Naive B cell (primary cell): ENCODE measurements around the gene NPR3. TPM values are rescaled to one million over a fixed set of nuclear protein-coding genes. Genes with fewer than 3 reads are reported as not detected.
A peak's percentile ranks its signal among the peaks of the same experiment; 100 is the strongest.

Experiments
- ATAC-seq, 2 donors: fragments of 150-1000 bp; cut with Tn5 transposase; 2 replicates each; pipeline ENCODE4 v1.10.0; 2021; ENCODE audit warnings: low read depth in 2 of 2, mild to moderate bottlenecking in 2 of 2, moderate library complexity in 2 of 2
- DNase-seq: peaks from one replicate; pipeline ENCODE4 v3.0.0; 2022
- H3K27ac Mint-ChIP-seq, 6 donors: one replicate each; pipeline ENCODE4 v1.8.0; 2020 to 2022; ENCODE audit warnings: mild to moderate bottlenecking in 6 of 6, mixed read lengths in 6 of 6, moderate library complexity in 5 of 6, inconsistent platforms in 2 of 6
- H3K27me3 Mint-ChIP-seq, 3 donors: one replicate each; pipeline ENCODE4 v1.8.0; 2021 to 2022; ENCODE audit warnings: mixed read lengths in 3 of 3, mild to moderate bottlenecking in 1 of 3
- H3K36me3 Mint-ChIP-seq, 2 donors: one replicate each; pipeline ENCODE4 v1.8.0; 2020 to 2022; ENCODE audit warnings: mixed read lengths in 2 of 2, inconsistent platforms in 1 of 2, mild to moderate bottlenecking in 1 of 2
- H3K4me1 Mint-ChIP-seq, 3 donors: one replicate each; pipeline ENCODE4 v1.8.0; 2020 to 2022; ENCODE audit warnings: mixed read lengths in 3 of 3, inconsistent platforms in 1 of 3, mild to moderate bottlenecking in 1 of 3, moderate library complexity in 1 of 3
- H3K4me3 Mint-ChIP-seq, 8 donors: one replicate each; pipeline ENCODE4 v1.8.0; 2020 to 2022; ENCODE audit warnings: mild to moderate bottlenecking in 8 of 8, mixed read lengths in 8 of 8, moderate library complexity in 8 of 8, inconsistent platforms in 2 of 8
- H3K9me3 Mint-ChIP-seq, 7 donors: one replicate each; pipeline ENCODE4 v1.8.0; 2020 to 2022; ENCODE audit warnings: mixed read lengths in 7 of 7, mild to moderate bottlenecking in 5 of 7, inconsistent platforms in 2 of 7, moderate library complexity in 1 of 7
- polyA plus RNA-seq, 6 donors: library from polyadenylated mRNA; unstranded; fragments of 300-500 nt; fragmentation: Illumina TruSeq; gene quantifications; one replicate each; pipeline ENCODE4 v1.2.3, GENCODE V29; 2021; ENCODE audit warnings: low read depth in 6 of 6

NPR3 gene, protein sequence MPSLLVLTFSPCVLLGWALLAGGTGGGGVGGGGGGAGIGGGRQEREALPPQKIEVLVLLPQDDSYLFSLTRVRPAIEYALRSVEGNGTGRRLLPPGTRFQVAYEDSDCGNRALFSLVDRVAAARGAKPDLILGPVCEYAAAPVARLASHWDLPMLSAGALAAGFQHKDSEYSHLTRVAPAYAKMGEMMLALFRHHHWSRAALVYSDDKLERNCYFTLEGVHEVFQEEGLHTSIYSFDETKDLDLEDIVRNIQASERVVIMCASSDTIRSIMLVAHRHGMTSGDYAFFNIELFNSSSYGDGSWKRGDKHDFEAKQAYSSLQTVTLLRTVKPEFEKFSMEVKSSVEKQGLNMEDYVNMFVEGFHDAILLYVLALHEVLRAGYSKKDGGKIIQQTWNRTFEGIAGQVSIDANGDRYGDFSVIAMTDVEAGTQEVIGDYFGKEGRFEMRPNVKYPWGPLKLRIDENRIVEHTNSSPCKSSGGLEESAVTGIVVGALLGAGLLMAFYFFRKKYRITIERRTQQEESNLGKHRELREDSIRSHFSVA
- polyA plus RNA-seq = not detected

DNA sequence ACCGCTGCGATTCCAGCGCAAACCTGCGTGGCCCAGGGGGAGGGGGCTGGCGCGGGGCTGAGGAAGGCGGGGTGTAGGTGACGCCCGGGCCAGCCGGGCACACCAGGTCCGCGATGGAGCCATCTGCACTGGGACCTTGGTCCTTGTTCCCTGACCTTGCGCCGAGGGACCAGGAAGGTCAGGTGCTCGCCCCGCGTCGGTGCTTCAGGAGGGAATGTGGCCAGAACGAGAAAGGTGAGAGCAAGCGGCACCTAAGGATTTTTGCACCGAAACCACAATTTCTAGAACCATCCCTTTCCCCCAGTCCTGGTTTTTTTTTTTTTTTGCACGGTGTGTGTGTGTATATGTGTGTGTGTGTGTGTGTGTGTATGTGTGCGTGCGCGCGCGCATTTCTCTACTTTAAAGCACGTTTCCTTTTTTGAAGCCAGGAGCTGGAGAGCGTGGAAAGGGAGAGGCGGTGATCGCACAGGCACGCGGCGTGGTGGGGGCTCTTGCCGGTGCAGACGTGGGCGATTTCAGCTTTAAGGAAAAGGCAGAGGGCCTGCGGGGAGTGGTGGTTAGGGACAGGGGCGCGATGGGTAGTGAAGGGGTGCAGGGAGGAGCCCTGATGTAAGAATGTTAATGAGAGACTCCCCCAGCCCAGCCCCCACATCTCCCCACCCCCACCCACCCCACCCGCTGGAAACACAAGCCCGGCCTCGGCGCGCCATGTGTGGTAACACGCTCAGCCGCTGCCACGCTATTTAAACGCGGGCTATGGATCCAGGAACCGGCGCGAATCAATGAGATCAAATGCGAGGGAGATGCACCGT is at the start of gene NPR3:
Gene NPR3, plus strand, starts transcription at position 772 of the 812 bp plus-strand sequence. CDS start 456 bp downstream, outside the sequence.
- ATAC-seq (peak; percentile 14 to 24), DNase-seq (no peak)
- Mint-ChIP-seq H3K27ac (peak within 1 kb of the TSS in 3 of 6 donors; percentile 37 to 76 (median 68)), H3K27me3 (peaks cover 49 to 77% (median 69%) of the 10 kb centered on the region in 3 donors), H3K9me3 (peaks cover 0 to 1% (median 0%) of the 10 kb centered on the region in 7 donors), H3K36me3 (no peaks in the 10 kb centered on the region), H3K4me1 (peaks cover 16 to 42% (median 41%) of the 10 kb centered on the region in 3 donors), H3K4me3 (peak within 1 kb of the TSS; percentile 73 to 91 (median 88))

DNA sequence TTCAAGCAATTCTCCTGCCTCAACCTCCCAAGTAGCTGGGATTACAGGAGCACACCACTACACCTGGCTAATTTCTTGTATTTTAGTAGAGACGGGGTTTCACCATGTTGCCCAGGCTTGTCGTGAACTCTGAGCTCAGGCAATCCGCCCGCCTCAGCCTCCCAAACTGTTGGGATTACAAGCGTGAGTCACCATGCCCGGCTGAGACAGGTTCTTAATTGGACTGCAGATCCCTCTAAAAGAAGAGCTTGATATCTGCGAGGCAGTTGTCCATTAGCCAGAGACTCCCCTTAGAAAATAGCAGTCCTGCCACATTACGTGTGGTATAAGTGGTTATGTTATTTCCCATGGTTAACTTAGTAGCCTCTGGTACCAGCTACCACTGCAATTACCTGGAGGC is 46.6 kb upstream of the NPR3 start:
- Mint-ChIP-seq H3K27ac (no peak overlapping the region), H3K9me3 (peaks cover 12 to 82% (median 33%) of the 10 kb centered on the region in 7 donors), H3K4me3 (no peak overlapping the region), H3K36me3 (peaks cover 0 to 11% of the 10 kb centered on the region in 2 donors), H3K4me1 (no peaks in the 10 kb centered on the region), H3K27me3 (peaks cover 4 to 8% (median 6%) of the 10 kb centered on the region in 3 donors)
- DNase-seq (no peak), ATAC-seq (no peak)

DNA sequence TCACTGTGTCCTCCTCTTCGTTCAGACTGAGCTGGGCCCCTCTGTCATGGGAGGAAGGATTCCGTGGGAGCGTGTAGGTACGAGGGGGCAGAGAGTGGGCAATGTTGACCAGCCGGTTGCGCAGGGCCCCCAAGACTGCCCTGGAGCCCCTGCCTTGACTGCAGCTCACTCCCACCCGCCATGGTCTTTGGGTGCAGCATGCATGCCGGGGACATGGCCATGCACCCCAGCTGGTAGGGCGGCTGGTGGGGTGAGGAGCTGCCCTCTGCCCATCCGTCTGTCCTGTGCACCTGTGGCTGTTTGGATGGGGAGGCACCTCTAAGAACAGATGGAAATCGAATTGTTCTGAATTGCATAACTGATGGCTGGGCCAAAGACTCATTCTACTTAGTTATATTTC is 42.6 kb upstream of the NPR3 start:
- Mint-ChIP-seq H3K36me3 (peaks cover 7 to 14% of the 10 kb centered on the region in 2 donors), H3K27ac (no peak overlapping the region), H3K27me3 (peaks cover 4 to 7% (median 6%) of the 10 kb centered on the region in 3 donors), H3K4me3 (no peak overlapping the region), H3K4me1 (no peaks in the 10 kb centered on the region), H3K9me3 (peaks cover 17 to 71% (median 25%) of the 10 kb centered on the region in 7 donors)
- no peak for ATAC-seq
- DNase-seq = no peak

DNA sequence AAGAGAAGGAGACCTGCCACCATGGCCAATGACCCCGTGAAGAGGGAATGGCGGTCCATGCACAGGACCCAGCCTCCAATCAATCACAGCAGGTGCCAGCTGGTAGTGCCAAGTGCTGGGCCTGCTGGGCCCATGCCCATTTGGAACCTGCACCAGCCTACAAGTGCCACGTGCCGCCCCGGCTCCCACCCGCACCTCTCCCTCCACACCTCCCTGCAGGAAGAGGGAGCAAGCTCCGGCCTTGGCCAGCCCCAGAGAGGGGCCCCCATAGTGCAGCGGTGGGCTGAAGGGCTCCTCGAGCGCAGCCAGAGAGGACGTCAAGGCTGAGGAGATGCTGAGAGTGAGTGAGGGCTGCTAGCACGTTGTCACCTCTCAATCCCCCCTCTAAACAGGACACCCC is 37.8 kb upstream of the NPR3 start:
- ATAC-seq = no peak
- Mint-ChIP-seq H3K4me1 (no peaks in the 10 kb centered on the region), H3K4me3 (no peak overlapping the region), H3K27me3 (peaks cover 0 to 7% (median 7%) of the 10 kb centered on the region in 3 donors), H3K27ac (no peak overlapping the region), H3K36me3 (peaks cover 7 to 14% of the 10 kb centered on the region in 2 donors), H3K9me3 (peaks cover 10 to 41% (median 28%) of the 10 kb centered on the region in 7 donors)
- no peak for DNase-seq

DNA sequence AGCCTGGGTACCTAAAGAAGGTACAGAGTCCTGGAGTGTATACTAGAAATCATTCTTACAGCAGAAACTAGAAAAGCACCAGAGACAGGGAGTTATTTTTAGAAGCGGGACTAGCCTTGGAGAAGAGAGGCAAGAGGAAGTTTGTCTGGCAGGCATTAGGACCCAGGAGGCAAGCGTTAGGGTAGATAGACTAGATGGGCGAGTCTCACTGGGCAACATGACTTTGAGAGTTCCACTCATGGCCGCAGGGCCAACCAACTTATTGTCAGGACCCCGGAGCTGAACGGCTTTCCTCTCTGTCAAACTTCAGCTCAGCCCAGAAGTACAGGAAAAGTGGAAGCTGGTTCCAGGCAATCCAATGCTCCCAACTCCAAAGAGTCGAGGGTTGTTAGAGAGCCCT is 34.1 kb upstream of the NPR3 start:
- ATAC-seq = no peak
- Mint-ChIP-seq H3K27me3 (peaks cover 0 to 7% (median 0%) of the 10 kb centered on the region in 3 donors), H3K4me3 (no peak overlapping the region)

DNA sequence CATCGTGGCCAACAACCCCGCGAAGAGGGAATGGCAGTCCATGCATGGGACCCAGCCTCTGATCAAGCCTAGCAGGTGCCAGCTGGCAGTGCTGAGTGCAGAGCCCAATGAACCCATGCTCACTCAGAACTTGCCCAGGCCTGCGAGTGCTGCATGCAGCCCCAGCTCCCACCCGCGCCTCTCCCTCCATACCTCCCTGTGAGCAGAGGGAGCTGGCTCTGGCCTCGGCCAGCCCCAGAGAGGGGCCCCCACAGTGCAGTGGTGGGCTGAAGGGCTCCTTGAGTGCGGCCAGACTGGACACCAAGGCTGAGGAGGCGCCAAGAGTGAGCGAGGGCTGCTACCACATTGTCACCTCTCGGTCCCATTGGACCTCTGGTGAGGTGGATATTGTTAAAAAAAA is 32.6 kb upstream of the NPR3 start:
- Mint-ChIP-seq H3K27me3 (peaks cover 0 to 7% (median 0%) of the 10 kb centered on the region in 3 donors), H3K4me1 (no peaks in the 10 kb centered on the region), H3K36me3 (peaks cover 0 to 2% of the 10 kb centered on the region in 2 donors), H3K9me3 (peaks cover under 1 to 13% (median 6%) of the 10 kb centered on the region in 7 donors), H3K27ac (no peak overlapping the region), H3K4me3 (no peak overlapping the region)
- DNase-seq (no peak), ATAC-seq (no peak)

More for the DNA sequence above, 34.1 kb upstream of the NPR3 start:
- DNase-seq = no peak
- Mint-ChIP-seq H3K9me3 (peaks cover under 1 to 18% (median 15%) of the 10 kb centered on the region in 7 donors), H3K27ac (no peak overlapping the region), H3K36me3 (peaks cover 7 to 8% of the 10 kb centered on the region in 2 donors), H3K4me1 (no peaks in the 10 kb centered on the region)

DNA sequence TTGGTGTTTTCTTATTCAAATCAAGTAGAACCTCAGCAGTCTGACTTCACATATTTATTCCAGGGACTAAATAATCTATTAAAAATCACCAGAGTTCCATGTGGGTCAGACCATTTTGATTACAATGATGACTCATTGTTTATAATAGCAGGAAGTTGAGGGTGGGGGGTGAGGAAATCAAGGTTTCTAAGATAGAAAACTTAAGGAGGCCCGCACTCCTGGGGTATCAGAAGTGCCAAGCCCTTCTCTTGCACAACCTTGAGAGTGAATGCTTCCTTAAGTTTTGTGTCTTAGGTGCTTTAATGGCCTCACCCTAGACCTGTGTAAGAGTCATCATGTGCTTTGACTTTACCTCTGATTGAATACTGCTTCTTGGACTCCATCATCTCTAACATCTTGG is 31.9 kb upstream of the NPR3 start:
- H3K36me3 Mint-ChIP-seq = peaks cover 0 to 10% of the 10 kb centered on the region in 2 donors
- no peak overlapping the region for H3K27ac Mint-ChIP-seq
- peaks cover 8 to 21% (median 12%) of the 10 kb centered on the region in 7 donors for H3K9me3 Mint-ChIP-seq
- no peak for ATAC-seq
- H3K27me3 Mint-ChIP-seq = peaks cover 0 to 7% (median 0%) of the 10 kb centered on the region in 3 donors
- no peak for DNase-seq
- no peak overlapping the region for H3K4me3 Mint-ChIP-seq
- H3K4me1 Mint-ChIP-seq = no peaks in the 10 kb centered on the region

DNA sequence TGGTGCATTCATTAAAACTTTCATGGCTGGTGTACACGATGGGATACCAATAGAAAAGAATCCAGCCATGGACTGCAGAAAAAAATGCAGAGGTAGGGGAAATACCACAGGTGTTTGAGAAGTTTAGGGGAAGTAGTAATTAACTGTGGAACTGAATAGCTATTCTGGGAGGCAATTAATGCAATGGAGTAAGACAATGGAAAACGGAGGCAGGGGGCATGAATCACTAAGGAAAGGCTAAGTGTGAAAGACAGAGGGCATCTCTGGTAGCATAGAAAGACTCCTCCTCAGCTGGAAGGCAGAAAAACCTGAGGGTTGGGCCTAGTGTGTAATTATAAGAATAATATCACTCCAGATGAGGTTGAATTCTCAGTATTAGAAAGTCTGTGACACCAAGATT is 30.9 kb upstream of the NPR3 start:
- no peak for DNase-seq
- peaks cover 0 to 7% (median 0%) of the 10 kb centered on the region in 3 donors for H3K27me3 Mint-ChIP-seq
- H3K9me3 Mint-ChIP-seq = peaks cover 15 to 30% (median 18%) of the 10 kb centered on the region in 7 donors
- no peak overlapping the region for H3K4me3 Mint-ChIP-seq
- no peak for ATAC-seq
- no peaks in the 10 kb centered on the region for H3K4me1 Mint-ChIP-seq
- H3K27ac Mint-ChIP-seq = peak overlapping the region in 1 of 6 donors; percentile 67
- peaks cover 0 to 13% of the 10 kb centered on the region in 2 donors for H3K36me3 Mint-ChIP-seq

DNA sequence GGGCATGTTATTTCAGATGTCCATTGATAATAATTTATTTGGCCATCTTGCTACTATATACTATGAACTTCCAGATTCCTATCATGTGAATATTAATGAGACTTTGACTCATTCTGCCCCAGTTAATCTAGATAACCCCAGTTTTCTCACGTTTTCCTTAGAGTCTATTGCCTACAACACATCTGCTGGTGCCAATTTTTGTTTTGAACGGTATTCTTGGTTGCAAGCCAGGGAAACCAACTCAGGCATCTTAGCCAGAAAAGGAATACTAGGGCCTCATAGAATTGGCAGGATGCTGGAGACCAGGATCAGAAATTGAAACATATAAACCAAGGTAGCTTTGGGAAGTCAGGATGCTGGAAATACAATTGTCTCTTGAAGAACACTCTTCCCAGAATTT is 28.0 kb upstream of the NPR3 start:
- H3K27ac Mint-ChIP-seq = no peak overlapping the region
- no peak for ATAC-seq
- H3K4me1 Mint-ChIP-seq = no peaks in the 10 kb centered on the region
- H3K36me3 Mint-ChIP-seq = peaks cover 0 to 20% of the 10 kb centered on the region in 2 donors
- H3K9me3 Mint-ChIP-seq = peaks cover 17 to 41% (median 26%) of the 10 kb centered on the region in 7 donors
- no peaks in the 10 kb centered on the region for H3K27me3 Mint-ChIP-seq
- no peak for DNase-seq
- H3K4me3 Mint-ChIP-seq = no peak overlapping the region

DNA sequence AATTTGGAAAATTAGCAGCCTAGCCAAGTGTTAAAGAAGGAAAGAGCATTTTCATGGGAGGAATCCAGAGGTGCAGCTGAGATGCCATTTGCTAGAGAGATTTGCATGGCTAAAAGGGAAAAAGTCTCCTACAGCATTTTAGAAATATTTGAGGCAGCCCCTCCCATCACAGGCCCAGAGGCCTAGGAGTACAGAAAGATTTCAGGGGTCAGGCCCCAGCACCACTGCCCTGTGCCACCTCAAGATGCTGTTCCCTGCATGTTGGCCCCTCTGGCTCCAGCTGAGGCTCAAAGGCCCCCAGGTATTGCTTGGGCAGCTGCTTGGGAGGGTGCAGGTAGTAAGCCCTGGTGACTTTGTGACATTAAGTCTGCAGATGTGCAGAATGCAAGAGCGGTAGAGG is 26.9 kb upstream of the NPR3 start:
- Mint-ChIP-seq H3K27me3 (peaks cover 0 to 7% (median 6%) of the 10 kb centered on the region in 3 donors), H3K4me3 (no peak overlapping the region), H3K27ac (no peak overlapping the region), H3K9me3 (peaks cover 17 to 41% (median 26%) of the 10 kb centered on the region in 7 donors), H3K4me1 (no peaks in the 10 kb centered on the region), H3K36me3 (peaks cover 0 to 20% of the 10 kb centered on the region in 2 donors)
- DNase-seq (no peak), ATAC-seq (no peak)

DNA sequence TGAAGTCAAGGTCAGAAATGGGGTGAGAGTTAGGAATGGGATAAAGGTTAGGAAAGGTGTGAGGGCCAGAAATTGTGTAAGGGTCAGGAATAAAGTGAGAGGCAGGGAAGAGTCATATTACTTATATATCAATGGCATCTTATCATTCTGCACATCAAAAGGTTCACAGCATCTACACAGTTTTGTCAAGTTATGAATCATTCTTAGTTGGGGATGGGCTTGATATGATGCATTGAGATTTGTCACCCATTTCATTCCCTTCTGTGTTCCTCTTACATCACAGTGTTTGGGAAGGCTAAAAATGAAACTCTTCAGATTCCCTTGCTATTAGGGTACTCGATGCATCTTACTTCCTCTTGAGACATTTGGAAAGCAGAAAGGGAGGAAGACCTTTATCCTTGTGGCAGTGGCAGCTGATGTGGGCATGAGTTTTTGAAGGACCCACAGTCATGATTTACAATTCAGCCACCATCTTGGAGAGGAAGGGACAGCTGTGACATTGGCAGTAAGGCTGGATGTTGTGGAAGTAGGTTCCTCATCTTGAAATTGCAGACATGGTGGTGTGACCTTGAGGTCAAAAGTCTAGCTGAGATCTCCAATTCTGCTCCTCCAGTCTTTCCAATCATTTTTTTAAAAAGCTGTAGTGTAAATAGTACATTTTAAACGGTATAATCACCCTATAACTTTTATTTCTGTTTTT is 24.2 kb upstream of the NPR3 start:
- peaks cover 0 to 10% (median 9%) of the 10 kb centered on the region in 3 donors for H3K27me3 Mint-ChIP-seq
- ATAC-seq = no peak
- H3K27ac Mint-ChIP-seq = no peak overlapping the region

DNA sequence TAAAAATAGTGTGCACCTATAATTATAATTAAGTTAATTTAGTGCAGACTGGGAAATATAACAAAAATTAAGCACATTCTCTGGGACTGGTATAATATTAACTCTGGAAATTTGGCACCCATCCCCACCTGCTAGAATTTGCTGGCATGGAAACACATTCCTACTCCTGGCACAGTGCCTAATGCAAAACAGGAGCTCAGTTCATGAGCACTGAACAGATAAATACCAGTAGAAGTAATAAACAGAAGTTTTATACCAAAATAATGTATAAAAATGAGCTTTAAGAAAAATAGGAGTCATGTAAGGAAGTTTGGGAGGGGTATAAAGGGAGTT is 23.7 kb upstream of the NPR3 start:
- H3K9me3 Mint-ChIP-seq = peaks cover 17 to 41% (median 26%) of the 10 kb centered on the region in 7 donors
- H3K4me1 Mint-ChIP-seq = no peaks in the 10 kb centered on the region
- H3K36me3 Mint-ChIP-seq = peaks cover 0 to 20% of the 10 kb centered on the region in 2 donors
- no peak overlapping the region for H3K4me3 Mint-ChIP-seq
- DNase-seq (no peak), ATAC-seq (no peak)
- H3K27me3 Mint-ChIP-seq = peaks cover 0 to 10% (median 9%) of the 10 kb centered on the region in 3 donors
- H3K27ac Mint-ChIP-seq = no peak overlapping the region

More for the DNA sequence above, 24.2 kb upstream of the NPR3 start:
- Mint-ChIP-seq H3K4me3 (no peak overlapping the region), H3K4me1 (no peaks in the 10 kb centered on the region), H3K36me3 (peaks cover 0 to 20% of the 10 kb centered on the region in 2 donors), H3K9me3 (peaks cover 17 to 41% (median 26%) of the 10 kb centered on the region in 7 donors)
- DNase-seq = no peak

DNA sequence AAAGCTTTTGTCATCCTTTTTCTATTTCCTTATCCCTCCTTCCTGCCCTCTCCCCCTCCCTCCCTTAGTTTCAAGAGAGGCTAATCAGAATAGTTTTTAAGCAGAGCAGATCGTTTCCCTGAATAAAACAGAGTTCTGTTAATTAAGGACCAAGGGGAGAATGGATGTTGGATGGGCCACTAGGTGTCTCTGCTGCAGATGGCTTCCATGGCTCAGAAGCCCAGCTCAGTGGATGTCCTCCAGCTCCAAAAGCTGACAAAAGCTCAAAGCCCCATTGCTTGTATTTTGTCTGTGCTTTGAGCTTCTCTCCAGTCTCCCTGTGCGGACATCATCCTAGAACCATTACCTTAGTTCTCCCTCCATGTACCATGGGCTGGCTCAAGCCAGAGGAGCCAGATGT is 21.0 kb upstream of the NPR3 start:
- Mint-ChIP-seq H3K27ac (no peak overlapping the region), H3K9me3 (peaks cover 4 to 17% (median 10%) of the 10 kb centered on the region in 7 donors), H3K4me3 (no peak overlapping the region), H3K36me3 (peaks cover 0 to 7% of the 10 kb centered on the region in 2 donors), H3K27me3 (peaks cover 0 to 10% (median 9%) of the 10 kb centered on the region in 3 donors), H3K4me1 (no peaks in the 10 kb centered on the region)
- DNase-seq = no peak
- no peak for ATAC-seq
